Panc1 (cell line): ENCODE data around the gene NBPF1.
"Not testable (repeated sequence)": the region's sequence is repeated elsewhere in the genome, so short reads cannot be mapped to it uniquely, and the experiment has no call there.

Source experiments
- TCF7L2 ChIP-seq: IDR thresholded peaks from 2 replicates; pipeline ENCODE4 v1.6.1; 2011; ENCODE audit warnings: mild to moderate bottlenecking, low read depth, low read length, inconsistent platforms
- TF ChIP-seq, protein P1 (sequence below): fragments of 450-650 bp; IDR thresholded peaks from 2 replicates; pipeline ENCODE4 v1.5.1; 2017; ENCODE audit warnings: mild to moderate bottlenecking

DNA sequence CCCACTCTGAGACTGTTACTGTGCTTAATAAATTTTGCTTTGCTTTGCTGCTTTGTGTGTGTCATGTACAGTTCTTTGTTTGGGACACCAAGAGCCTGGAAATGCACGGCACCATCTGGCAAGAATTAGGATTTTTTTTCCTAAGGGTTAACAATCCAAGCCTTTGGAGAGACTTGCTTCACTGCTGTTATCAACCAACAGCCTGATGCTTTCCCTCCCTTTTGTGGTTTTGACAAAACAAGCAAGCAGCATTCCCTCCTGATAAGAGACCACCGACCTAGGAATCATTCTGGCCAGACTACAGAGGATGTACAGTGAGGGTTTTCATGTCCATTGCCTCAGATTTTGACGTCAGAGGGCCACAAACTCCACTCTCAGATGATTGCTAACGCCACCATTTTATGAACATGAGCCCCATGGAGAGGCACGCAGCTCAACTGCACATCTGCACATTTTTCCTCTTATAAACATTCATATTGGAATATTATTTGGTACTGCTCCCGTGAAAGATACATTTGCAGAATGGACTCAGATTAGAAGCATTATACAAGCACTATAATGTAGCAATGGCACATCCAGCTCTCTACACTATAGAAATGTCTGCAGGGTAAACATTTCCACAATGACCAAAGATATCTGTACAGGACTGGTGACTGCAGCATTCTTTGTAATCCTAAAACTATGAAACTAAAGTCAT is 94.0 kb downstream of the NBPF1 start:
- TF ChIP-seq, protein P1, sequence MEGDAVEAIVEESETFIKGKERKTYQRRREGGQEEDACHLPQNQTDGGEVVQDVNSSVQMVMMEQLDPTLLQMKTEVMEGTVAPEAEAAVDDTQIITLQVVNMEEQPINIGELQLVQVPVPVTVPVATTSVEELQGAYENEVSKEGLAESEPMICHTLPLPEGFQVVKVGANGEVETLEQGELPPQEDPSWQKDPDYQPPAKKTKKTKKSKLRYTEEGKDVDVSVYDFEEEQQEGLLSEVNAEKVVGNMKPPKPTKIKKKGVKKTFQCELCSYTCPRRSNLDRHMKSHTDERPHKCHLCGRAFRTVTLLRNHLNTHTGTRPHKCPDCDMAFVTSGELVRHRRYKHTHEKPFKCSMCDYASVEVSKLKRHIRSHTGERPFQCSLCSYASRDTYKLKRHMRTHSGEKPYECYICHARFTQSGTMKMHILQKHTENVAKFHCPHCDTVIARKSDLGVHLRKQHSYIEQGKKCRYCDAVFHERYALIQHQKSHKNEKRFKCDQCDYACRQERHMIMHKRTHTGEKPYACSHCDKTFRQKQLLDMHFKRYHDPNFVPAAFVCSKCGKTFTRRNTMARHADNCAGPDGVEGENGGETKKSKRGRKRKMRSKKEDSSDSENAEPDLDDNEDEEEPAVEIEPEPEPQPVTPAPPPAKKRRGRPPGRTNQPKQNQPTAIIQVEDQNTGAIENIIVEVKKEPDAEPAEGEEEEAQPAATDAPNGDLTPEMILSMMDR, result not testable (repeated sequence)
- not testable (repeated sequence) for TF ChIP-seq TCF7L2
